Activated CD8-positive, alpha-beta T cell treated with anti-CD3 and anti-CD28 coated beads for 36 hours (primary cell): ENCODE data around the gene GPBP1. TPM values are rescaled to one million over a fixed set of nuclear protein-coding genes. Genes with fewer than 3 reads are reported as not detected.

ENCODE experiments used
- ATAC-seq: fragments of 200-7000 bp; cut with Tn5 transposase; one replicate; pipeline ENCODE4 v1.10.0; 2021; ENCODE audit warnings: mild to moderate bottlenecking, moderate library complexity
- CTCF ChIA-PET: fragments of 350-600 bp; sonication (Branson Sonifier 250); formaldehyde crosslinking; loops from one replicate; lab custom pipeline; 2021; ENCODE audit warnings: antibody characterized with exemption; lab: Charles Lee
- POLR2A ChIA-PET: fragments of 350-600 bp; sonication (Branson Sonifier 250); formaldehyde crosslinking; loops from one replicate; lab custom pipeline; 2021; ENCODE audit warnings: antibody characterized with exemption; lab: Charles Lee
- DNase-seq: peaks from one replicate; pipeline ENCODE4 v3.0.0-alpha.2; 2020
- H3K27ac Mint-ChIP-seq: one replicate; pipeline ENCODE4 v1.8.0; 2021; ENCODE audit warnings: mild to moderate bottlenecking, mixed read lengths
- H3K27me3 Mint-ChIP-seq: one replicate; pipeline ENCODE4 v1.8.0; 2021; ENCODE audit warnings: mixed read lengths
- H3K36me3 Mint-ChIP-seq: one replicate; pipeline ENCODE4 v1.8.0; 2021; ENCODE audit warnings: low read depth, mixed read lengths
- H3K4me1 Mint-ChIP-seq: one replicate; pipeline ENCODE4 v1.8.0; 2021; ENCODE audit warnings: low read depth, mixed read lengths
- H3K4me3 Mint-ChIP-seq: one replicate; pipeline ENCODE4 v1.8.0; 2021; ENCODE audit warnings: mild to moderate bottlenecking, moderate library complexity, mixed read lengths
- H3K9me3 Mint-ChIP-seq: one replicate; pipeline ENCODE4 v1.8.0; 2021; ENCODE audit warnings: mixed read lengths
- CTCF ChIP-seq: fragments of 200-600 bp; IDR thresholded peaks from one replicate; pipeline ENCODE4 v1.8.0; 2022; ENCODE audit warnings: antibody characterized with exemption, mild to moderate bottlenecking
- intact Hi-C: fragments of 100-400 bp; cut with micrococcal nuclease; formaldehyde crosslinking; loops from one replicate; pipeline ENCODE4 v1.10.0; 2022
- total RNA-seq, 2 experiments: library from RNA; stranded (reverse); gene quantifications; one replicate each; pipeline ENCODE4 v1.2.3, GENCODE V29; 2021

Gene GPBP1
- total RNA-seq, 2 experiments from 2014 or later = 87.9 to 88.5 TPM

GRCh38 chr5:57231607-57232006 lies 57.7 kb downstream of the GPBP1 start:
- ChIA-PET CTCF (interaction anchor here (0.7 to 1.6 kb wide), 6 partner anchors 9 to 1229 kb away, joined by 3 to 4 read pairs (median 3); no protein-coding TSS in a partner anchor), POLR2A (interaction anchor here (0.9 to 1.8 kb wide), 2 partner anchors 8 to 283 kb away, joined by 3 to 4 read pairs; no protein-coding TSS in a partner anchor)
- H3K4me1 Mint-ChIP-seq = peaks cover 42% of the 10 kb centered on the region
- no peak for TF ChIP-seq CTCF
- H3K4me3 Mint-ChIP-seq = no peak overlapping the region
- H3K36me3 Mint-ChIP-seq = peaks cover 48% of the 10 kb centered on the region
- ATAC-seq (peak; percentile 42), DNase-seq (no peak)
- no peaks in the 10 kb centered on the region for H3K27me3 Mint-ChIP-seq
- peaks cover 2% of the 10 kb centered on the region for H3K9me3 Mint-ChIP-seq
- intact Hi-C loops = no loop called here
- peak overlapping the region; percentile 40 for H3K27ac Mint-ChIP-seq

- ATAC-seq (no peak), DNase-seq (no peak)
- H3K4me3 Mint-ChIP-seq = no peak overlapping the region
- peaks cover 53% of the 10 kb centered on the region for H3K36me3 Mint-ChIP-seq
- H3K27me3 Mint-ChIP-seq = no peaks in the 10 kb centered on the region
- no peak overlapping the region for H3K27ac Mint-ChIP-seq
- H3K9me3 Mint-ChIP-seq = peaks cover 2% of the 10 kb centered on the region
- intact Hi-C loops = no loop called here
- no peak for TF ChIP-seq CTCF
- H3K4me1 Mint-ChIP-seq = peaks cover 42% of the 10 kb centered on the region
- ChIA-PET CTCF (interaction anchor here (0.7 to 1.6 kb wide), 4 partner anchors 10 to 59 kb away, joined by 3 to 4 read pairs (median 4); no protein-coding TSS in a partner anchor), POLR2A (interaction anchor here (1.8 kb wide), 1 partner anchor 9 kb away, joined by 4 read pairs; no protein-coding TSS in a partner anchor)
Measured at GRCh38 chr5:57232293-57233033, 58.6 kb downstream of the GPBP1 start.

GRCh38 chr5:57243286-57244137 lies 69.7 kb downstream of the GPBP1 start:
- Mint-ChIP-seq H3K36me3 (peaks cover 38% of the 10 kb centered on the region), H3K4me1 (peaks cover 41% of the 10 kb centered on the region), H3K4me3 (no peak overlapping the region), H3K27ac (peak overlapping the region; percentile 84), H3K27me3 (no peaks in the 10 kb centered on the region), H3K9me3 (no peaks in the 10 kb centered on the region)
- POLR2A ChIA-PET = interaction anchor here (0.6 kb wide), 1 partner anchor 72 kb away, joined by 3 read pairs; no protein-coding TSS in a partner anchor
- intact Hi-C loops = no loop called here
- ATAC-seq (peak; percentile 80), DNase-seq (no peak)
- no peak for TF ChIP-seq CTCF
- CTCF ChIA-PET = no interaction called here

GRCh38 chr5:57244331-57244730 lies 70.5 kb downstream of the GPBP1 start:
- Mint-ChIP-seq H3K9me3 (no peaks in the 10 kb centered on the region), H3K4me1 (peaks cover 41% of the 10 kb centered on the region), H3K4me3 (no peak overlapping the region), H3K27me3 (no peaks in the 10 kb centered on the region), H3K27ac (peak overlapping the region; percentile 22), H3K36me3 (peaks cover 41% of the 10 kb centered on the region)
- POLR2A ChIA-PET = interaction anchor here (0.6 kb wide), 1 partner anchor 73 kb away, joined by 3 read pairs; no protein-coding TSS in a partner anchor
- CTCF ChIA-PET = no interaction called here
- no peak for DNase-seq
- no peak for TF ChIP-seq CTCF
- intact Hi-C loops = no loop called here
- no peak for ATAC-seq
